ENCODE data around the gene TEF.

The TEF gene

DNA sequence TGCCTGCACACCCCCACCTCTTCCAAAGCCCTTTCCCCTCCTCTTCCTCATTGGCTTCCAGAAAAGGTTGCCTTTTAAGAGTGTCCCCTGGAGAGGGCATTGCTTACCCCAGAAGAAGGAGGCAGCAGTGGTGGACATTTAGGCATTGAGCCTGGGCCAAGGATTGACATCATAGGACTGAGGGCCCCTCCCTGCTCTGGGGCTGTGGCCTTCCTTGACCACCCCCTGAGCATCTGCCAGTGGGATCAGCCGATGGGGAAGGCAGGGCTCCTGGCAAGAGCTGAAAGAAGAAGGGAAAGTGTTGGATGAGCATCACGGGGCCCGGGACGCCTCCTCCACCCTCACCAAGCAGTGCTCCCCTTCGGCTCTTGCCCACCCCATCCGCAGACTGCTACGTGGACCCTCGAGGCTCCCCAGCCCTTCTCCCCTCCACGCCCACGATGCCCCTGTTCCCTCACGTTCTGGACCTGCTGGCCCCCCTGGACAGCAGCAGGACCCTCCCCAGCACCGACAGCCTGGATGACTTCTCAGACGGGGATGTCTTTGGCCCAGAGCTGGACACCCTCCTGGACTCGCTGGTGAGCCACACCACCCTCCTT, 43.0 kb upstream of the TEF start:
- H3K27me3 ChIP-seq = no peaks in the 10 kb centered on the region
- TF ChIP-seq, protein P1, sequence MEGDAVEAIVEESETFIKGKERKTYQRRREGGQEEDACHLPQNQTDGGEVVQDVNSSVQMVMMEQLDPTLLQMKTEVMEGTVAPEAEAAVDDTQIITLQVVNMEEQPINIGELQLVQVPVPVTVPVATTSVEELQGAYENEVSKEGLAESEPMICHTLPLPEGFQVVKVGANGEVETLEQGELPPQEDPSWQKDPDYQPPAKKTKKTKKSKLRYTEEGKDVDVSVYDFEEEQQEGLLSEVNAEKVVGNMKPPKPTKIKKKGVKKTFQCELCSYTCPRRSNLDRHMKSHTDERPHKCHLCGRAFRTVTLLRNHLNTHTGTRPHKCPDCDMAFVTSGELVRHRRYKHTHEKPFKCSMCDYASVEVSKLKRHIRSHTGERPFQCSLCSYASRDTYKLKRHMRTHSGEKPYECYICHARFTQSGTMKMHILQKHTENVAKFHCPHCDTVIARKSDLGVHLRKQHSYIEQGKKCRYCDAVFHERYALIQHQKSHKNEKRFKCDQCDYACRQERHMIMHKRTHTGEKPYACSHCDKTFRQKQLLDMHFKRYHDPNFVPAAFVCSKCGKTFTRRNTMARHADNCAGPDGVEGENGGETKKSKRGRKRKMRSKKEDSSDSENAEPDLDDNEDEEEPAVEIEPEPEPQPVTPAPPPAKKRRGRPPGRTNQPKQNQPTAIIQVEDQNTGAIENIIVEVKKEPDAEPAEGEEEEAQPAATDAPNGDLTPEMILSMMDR (IDR thresholded peaks at IDR 0.05) = no peak
- no peaks in the 10 kb centered on the region for H3K4me1 ChIP-seq
- no peak overlapping the region for H3K27ac ChIP-seq
- intact Hi-C loops (cut with DNase I; ENCODE audit: low total_unique reads) = no loop called here
- H3K9me3 ChIP-seq = no peaks in the 10 kb centered on the region
- no peak overlapping the region for H3K4me3 ChIP-seq
- H3K36me3 ChIP-seq = peaks cover 40 to 99% (median 78%) of the 10 kb centered on the region in 3 donors
- no peak for DNase-seq

DNA sequence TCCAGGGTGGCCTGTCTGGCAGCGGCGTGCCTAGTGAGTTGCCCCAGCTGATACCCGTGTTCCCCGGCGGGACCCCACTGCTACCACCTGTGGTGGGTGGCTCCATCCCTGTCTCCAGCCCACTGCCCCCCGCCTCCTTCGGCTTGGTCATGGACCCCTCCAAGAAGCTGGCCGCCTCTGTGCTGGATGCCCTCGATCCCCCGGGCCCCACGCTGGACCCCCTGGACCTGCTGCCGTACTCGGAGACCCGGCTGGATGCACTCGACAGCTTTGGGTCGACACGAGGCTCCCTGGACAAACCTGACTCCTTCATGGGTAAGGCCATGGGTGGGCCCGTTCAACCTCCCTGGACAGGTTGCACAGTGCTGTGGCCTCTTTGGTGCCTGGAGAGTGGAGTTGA, 41.9 kb upstream of the TEF start:
- Histone ChIP-seq H3K36me3 (peaks cover 41 to 99% (median 80%) of the 10 kb centered on the region in 3 donors), H3K4me1 (no peaks in the 10 kb centered on the region), H3K27ac (no peak overlapping the region), H3K9me3 (no peaks in the 10 kb centered on the region), H3K4me3 (no peak overlapping the region), H3K27me3 (no peaks in the 10 kb centered on the region)
- TF ChIP-seq, protein P1 (IDR thresholded peaks at IDR 0.05) = no peak
- no peak for DNase-seq
- intact Hi-C loops (cut with DNase I; ENCODE audit: low total_unique reads) = no loop called here

DNA sequence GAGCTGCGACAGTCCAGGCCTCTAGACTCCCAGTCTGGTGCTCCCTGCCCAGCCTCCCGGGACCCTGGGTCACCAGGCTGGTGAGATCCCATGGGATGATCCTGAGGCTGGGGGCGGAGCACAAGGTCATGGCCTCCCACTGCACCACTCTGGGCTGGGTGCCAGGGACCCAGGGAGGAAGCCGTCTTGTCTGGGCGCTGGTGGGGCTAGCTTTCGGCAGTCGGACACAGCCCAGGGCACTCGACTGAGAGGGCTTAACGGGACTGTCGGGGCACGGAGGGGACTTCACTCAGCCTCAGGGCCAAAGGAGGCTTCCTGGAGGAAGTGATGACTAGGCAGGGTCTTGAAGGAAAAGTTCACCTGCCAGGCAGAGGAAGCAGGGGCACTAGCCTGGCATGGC, 41.4 kb upstream of the TEF start:
- Histone ChIP-seq H3K36me3 (peaks cover 40 to 99% (median 80%) of the 10 kb centered on the region in 3 donors), H3K27ac (no peak overlapping the region), H3K4me3 (no peak overlapping the region), H3K4me1 (no peaks in the 10 kb centered on the region), H3K9me3 (no peaks in the 10 kb centered on the region), H3K27me3 (no peaks in the 10 kb centered on the region)
- intact Hi-C loops (cut with DNase I; ENCODE audit: low total_unique reads) = no loop called here
- DNase-seq = no peak
- TF ChIP-seq, protein P1 (IDR thresholded peaks at IDR 0.05) = no peak

DNA sequence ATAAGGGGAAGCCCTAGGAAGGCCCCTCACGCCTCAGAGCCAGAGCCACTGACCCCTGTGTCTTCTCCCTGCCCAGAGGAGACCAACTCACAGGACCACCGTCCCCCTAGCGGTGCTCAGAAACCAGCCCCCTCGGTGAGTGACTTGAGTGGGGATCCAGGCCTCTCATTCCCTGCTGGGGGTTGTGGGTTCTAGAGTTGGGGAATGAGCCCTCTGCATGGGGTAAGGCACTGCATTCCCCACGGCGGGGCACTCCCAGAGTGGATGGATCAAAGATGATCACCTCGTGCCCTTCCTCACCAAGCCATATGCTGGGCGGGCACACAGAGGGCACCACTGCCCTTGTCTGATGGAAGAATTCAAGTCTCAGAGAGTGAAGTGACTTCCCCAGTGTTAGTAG, 40.7 kb upstream of the TEF start:
- no peak overlapping the region for H3K4me3 ChIP-seq
- intact Hi-C loops (cut with DNase I; ENCODE audit: low total_unique reads) = no loop called here
- no peaks in the 10 kb centered on the region for H3K27me3 ChIP-seq
- TF ChIP-seq, protein P1 (IDR thresholded peaks at IDR 0.05) = no peak
- no peak overlapping the region for H3K27ac ChIP-seq
- H3K36me3 ChIP-seq = peaks cover 45 to 99% (median 81%) of the 10 kb centered on the region in 3 donors
- no peaks in the 10 kb centered on the region for H3K9me3 ChIP-seq
- no peak for DNase-seq
- no peaks in the 10 kb centered on the region for H3K4me1 ChIP-seq

DNA sequence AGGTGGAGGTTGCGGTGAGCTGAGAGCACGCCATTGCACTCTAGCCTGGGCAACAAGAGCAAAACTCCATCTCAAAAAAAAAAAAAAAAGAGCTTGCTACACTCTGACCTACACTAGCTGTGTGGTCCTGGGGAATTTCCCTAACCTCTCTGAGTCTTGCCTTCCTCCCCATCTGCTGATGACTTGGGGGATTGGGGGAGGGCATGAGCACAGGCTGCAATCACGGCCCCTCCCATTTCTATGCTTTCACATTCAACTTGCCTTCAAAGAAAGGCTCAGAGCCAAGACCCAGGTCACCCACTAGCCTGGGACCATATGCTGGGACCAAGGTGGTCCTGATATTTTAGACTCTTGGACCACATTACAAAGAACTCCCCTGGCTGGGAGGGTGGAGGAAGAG, 39.8 kb upstream of the TEF start:
- no peaks in the 10 kb centered on the region for H3K27me3 ChIP-seq
- H3K27ac ChIP-seq = no peak overlapping the region
- no peak for DNase-seq
- no peaks in the 10 kb centered on the region for H3K9me3 ChIP-seq
- intact Hi-C loops (cut with DNase I; ENCODE audit: low total_unique reads) = no loop called here
- peaks cover 55 to 100% (median 90%) of the 10 kb centered on the region in 3 donors for H3K36me3 ChIP-seq
- no peaks in the 10 kb centered on the region for H3K4me1 ChIP-seq
- no peak overlapping the region for H3K4me3 ChIP-seq
- TF ChIP-seq, protein P1 (IDR thresholded peaks at IDR 0.05) = no peak

DNA sequence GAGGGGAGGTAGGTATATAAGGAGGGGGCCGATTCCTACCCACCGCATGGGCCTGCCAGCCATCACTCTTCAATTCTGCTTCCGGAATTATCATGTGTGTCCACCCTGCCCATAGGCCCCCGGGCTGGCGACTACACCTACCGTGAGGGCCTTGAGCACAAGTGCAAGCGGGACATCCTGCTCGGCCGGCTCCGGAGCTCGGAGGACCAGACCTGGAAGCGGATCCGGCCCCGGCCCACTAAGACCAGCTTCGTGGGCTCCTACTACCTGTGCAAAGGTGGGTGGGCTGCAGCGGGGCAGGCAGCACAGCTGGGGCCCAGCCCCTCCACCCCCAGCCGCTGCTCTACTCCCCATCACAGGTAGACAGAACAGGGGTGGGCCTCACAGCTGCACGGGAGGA, 38.4 kb upstream of the TEF start:
- intact Hi-C loops (cut with DNase I; ENCODE audit: low total_unique reads) = no loop called here
- no peaks in the 10 kb centered on the region for H3K27me3 ChIP-seq
- TF ChIP-seq, protein P1 (IDR thresholded peaks at IDR 0.05) = no peak
- peaks cover 65 to 100% (median 100%) of the 10 kb centered on the region in 3 donors for H3K36me3 ChIP-seq
- DNase-seq = no peak
- H3K4me3 ChIP-seq = no peak overlapping the region
- H3K9me3 ChIP-seq = no peaks in the 10 kb centered on the region
- H3K27ac ChIP-seq = no peak overlapping the region
- H3K4me1 ChIP-seq = no peaks in the 10 kb centered on the region

Measured in tibial artery (tissue), 4 donors.